OCI-LY7 (cell line): Measurements from ENCODE around the gene CDK5RAP3.

Experiments used
- EZH2phosphoT487 ChIP-seq: fragments of 200-600 bp; sonication (generic); IDR thresholded peaks from 2 replicates; pipeline ENCODE4 v1.6.1; 2018; ENCODE audit warnings: low read depth, borderline replicate concordance, mild to moderate bottlenecking, mixed run types, antibody characterized with exemption, low read length, moderate library complexity, mixed read lengths
- TF ChIP-seq, protein P1 (sequence below): fragments of 200-600 bp; sonication (generic); conservative IDR thresholded peaks from 2 replicates; pipeline ENCODE4 v1.5.1; 2014; ENCODE audit warnings: mild to moderate bottlenecking, antibody characterized with exemption, low read length, moderate library complexity, mixed read lengths

- TF ChIP-seq, protein P1, sequence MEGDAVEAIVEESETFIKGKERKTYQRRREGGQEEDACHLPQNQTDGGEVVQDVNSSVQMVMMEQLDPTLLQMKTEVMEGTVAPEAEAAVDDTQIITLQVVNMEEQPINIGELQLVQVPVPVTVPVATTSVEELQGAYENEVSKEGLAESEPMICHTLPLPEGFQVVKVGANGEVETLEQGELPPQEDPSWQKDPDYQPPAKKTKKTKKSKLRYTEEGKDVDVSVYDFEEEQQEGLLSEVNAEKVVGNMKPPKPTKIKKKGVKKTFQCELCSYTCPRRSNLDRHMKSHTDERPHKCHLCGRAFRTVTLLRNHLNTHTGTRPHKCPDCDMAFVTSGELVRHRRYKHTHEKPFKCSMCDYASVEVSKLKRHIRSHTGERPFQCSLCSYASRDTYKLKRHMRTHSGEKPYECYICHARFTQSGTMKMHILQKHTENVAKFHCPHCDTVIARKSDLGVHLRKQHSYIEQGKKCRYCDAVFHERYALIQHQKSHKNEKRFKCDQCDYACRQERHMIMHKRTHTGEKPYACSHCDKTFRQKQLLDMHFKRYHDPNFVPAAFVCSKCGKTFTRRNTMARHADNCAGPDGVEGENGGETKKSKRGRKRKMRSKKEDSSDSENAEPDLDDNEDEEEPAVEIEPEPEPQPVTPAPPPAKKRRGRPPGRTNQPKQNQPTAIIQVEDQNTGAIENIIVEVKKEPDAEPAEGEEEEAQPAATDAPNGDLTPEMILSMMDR: no peak
- TF ChIP-seq EZH2phosphoT487: no peak
Observed at GRCh38 chr17:47927821-47928400, 43.0 kb upstream of the CDK5RAP3 start.
